HG03103 (cell line): ENCODE results near the gene STAMBPL1.
A peak's percentile ranks its signal among the peaks of the same experiment; 100 is the strongest.
"Not testable (repeated sequence)": the region's sequence is repeated elsewhere in the genome, so short reads cannot be mapped to it uniquely, and the experiment has no call there.

Source experiments
- ATAC-seq: cut with Tn5 transposase; IDR thresholded peaks from one replicate; pipeline ENCODE4 v1.9.1; 2021; ENCODE audit warnings: low read depth; ENCODE audit not compliant: unreplicated experiment

The STAMBPL1 gene

DNA sequence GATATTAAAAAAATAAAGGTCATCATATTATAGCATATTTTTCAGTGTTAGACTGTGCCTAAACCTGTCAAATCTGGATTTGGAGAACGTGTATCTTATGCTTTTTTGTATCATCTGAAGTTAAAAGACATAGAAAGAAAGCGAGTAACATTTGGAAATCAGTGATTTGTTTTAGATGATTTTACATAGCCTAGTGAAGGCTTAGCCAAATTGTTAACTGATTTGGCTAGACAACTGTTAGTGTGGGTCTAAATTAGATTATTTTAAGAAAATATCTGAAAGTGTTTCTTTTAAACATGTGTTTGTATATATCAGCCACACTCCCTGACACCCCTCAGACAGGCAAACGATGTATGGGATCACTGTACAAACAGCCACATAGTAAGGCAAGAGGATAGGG is 36.9 kb downstream of the STAMBPL1 start:
- ATAC-seq = no peak

DNA sequence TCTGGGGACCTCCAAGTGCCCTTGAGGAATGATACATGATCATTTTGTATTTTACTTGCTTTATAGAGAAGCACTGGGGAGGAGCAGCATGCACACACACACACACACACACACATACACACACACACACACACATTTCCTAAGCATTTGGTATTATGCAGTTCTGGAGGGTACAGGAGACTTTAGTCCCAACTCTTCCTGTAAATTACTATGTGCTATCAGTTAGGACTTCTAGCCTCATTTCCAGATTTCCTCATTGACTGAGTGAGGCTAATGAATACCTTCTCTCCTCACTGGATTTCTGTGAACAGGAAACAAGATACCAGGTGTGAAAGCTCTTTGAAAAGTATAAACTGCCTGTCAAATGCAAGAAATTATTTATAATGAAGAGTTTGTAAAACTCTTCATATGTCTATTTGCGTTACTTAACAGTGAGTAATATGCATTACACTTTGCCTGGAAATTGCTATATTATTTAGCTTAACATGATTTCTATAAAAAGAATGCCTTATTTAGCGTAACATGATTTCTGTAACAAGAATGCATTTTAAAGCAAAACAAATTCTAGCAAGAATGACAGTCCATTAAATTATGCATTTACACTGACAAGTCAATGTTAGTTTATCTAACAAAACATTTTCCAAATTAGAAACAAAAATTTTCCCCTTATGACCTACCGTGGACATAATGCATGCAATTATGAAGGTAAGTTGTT is 38.3 kb downstream of the STAMBPL1 start:
- ATAC-seq = no peak

DNA sequence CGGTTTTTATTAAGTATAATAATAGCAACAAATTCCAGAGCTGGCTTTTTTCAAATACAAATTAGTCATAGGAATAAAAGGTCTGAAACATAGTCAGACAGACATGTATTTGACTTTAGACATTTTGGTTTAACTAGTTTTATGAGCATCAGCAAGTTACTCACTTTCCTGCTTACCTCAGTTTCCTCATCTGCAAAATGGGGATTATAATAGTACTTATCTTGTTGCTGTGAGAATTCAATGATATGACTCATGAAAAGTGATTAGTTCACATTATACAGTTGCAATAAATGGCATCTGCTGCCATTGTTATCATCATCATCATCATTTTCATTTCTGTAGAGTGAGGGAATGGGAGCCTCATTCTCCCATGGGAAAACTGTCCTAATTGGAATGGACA is 39.0 kb downstream of the STAMBPL1 start:
- ATAC-seq = no peak

GRCh38 chr10:88920198-88920597 is 40.2 kb downstream of the STAMBPL1 start:
- ATAC-seq = no peak

- no peak for ATAC-seq
These were observed 41.0 kb downstream of the STAMBPL1 start for GRCh38 chr10:88920986-88921593.

GRCh38 chr10:88922041-88922440 is 42.0 kb downstream of the STAMBPL1 start:
- ATAC-seq = no peak

DNA sequence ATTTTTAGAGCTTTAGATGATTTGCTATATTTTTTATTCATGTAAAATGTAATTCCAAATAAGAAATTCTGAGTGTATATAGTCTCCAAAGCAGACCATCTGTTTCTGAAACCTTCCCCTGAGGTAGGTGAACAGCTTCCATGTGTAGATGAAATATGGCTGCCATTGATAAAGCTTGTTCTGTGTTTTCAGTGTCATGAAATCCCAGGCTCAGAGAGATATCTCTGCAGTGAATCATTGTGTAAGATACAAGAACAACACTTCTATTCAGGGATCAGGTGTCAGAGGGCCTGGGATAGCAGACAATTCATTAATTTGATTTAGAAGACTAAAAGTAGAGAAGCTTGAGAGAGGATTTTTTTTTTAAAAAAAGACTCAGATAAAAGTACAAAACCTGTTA is 43.5 kb downstream of the STAMBPL1 start:
- no peak for ATAC-seq

DNA sequence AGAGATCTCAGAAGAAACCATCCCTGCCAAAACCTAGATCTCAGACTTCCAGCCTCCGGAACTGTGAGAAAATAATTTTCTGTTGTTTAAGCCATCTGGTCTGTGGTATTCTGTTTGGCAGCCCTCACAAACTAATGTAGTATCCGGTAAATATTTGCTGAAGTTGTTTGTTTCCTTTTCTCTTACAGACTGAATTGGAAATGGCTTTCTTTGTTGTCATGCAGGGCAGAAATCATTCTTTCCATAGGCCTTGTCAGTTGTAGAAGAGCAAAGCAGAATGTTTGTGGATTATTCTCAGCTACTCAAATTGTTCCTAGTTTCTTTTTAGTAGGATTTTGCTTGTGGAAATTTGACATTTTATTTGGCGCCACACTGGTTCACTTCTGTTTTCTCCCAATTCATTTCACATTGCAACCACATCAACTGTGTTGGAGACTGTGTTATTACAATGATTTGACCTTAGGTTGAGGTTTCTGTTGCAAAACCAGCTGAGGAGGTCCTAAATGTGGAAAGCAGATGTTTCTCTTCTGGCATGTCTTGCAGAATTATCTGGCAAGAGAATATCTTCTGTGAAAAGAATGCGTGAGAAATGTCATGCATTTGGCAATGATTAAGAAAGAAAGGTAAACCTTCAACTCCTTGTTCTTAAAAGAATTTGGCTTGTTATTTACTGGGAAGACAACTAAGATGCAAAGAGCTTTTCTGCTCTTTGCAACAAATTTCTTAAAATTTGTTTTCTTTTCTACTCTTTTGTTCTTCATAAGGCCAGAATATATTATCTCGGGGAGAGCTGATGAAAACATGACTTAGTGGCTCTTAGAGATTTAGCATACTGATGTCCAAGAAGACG is 46.7 kb downstream of the STAMBPL1 start:
- no peak for ATAC-seq

- ATAC-seq = no peak
These were observed 47.3 kb downstream of the STAMBPL1 start for GRCh38 chr10:88927416-88927690.

DNA sequence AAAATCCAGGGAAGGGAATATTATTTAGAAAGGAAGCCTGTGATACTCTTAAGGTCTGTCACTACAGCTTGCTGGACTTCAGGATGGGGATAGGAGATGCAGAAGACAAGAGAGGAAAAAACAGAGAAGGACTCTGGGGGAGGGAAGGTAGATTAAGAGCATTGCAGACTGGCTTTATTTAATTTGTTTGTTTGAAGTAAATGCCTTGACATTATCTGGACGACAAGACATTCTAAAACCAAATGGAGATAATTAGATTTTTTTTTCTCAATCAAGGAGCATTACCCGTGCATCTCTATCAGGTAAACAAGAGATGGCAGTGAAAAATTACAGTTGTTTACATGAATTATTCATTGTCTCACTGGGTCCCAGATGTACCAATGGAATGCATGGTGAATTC is 48.2 kb downstream of the STAMBPL1 start:
- ATAC-seq = no peak

- no peak for ATAC-seq
These were observed 51.5 kb downstream of the STAMBPL1 start for GRCh38 chr10:88931548-88931947.

DNA sequence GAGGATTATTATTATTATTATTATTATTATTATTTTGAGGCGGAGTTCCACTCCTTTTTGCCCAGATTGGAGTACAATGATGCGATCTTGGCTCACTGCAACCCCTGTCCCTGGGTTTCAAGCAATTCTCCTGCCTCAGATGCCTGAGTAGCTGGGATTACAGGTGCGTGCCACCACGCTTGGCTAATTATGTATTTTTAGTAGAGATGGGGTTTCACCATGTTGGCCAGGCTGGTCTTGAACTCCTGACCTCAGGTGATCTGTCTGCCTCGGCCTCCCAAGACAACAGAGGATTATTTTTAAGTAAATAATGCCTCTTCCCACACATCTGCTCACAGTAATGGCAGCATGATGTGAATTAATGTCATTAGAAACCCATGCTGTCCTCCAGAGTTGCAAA is 52.0 kb downstream of the STAMBPL1 start:
- not testable (repeated sequence) for ATAC-seq

DNA sequence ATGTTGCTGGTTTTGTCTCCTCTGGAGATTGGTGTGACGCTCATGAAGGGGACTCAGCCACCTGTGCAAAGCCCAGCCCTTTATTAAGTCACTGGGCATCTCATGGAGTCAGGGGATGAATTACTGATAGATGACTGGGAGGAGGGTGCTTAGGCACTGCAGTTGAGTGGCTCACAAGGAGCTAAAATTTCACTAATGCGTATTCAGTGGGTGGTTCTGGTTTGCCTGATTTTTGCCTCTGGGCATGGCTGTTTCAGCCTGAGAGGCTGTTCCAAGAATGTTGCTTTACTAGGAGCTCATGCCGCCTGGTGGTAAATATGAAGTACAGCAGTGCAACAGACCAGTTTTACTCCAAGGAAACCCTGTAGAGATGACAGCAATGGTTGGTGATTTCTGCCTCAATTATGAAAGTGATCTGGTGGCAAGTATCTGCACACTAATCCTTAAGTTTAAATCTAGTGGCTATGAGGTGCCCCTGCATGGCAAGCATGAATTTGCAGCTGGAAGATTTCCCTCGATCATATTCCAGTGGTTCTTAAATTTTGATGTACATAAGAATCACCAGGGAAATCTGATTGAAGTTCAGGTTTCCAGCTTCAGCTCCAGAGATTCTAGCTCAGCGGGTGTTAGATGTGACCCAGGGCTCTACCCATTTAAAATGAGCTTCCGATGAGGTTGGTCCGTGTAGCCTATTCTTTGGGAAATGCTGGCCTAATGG is 52.7 kb downstream of the STAMBPL1 start:
- peak; percentile 44 for ATAC-seq

DNA sequence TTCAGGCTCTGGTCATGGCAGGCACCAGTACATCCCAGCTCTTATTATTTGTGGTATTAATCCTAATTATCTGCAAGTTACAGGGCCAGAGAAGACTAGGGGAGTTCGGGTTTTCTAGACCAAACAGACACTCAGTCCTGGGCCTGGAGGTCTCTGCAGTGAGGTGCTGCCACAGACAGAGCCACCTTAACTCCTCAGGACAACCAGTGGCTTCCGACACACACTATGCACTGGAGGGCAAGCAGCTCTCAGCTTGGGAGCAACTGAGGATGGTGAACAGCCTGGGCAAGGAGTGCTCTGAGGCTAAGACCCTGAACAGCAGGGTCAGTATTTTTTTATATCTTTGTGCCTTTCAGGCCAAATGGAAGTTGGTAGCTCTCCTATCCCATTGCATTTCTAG is 53.5 kb downstream of the STAMBPL1 start:
- ATAC-seq = no peak

DNA sequence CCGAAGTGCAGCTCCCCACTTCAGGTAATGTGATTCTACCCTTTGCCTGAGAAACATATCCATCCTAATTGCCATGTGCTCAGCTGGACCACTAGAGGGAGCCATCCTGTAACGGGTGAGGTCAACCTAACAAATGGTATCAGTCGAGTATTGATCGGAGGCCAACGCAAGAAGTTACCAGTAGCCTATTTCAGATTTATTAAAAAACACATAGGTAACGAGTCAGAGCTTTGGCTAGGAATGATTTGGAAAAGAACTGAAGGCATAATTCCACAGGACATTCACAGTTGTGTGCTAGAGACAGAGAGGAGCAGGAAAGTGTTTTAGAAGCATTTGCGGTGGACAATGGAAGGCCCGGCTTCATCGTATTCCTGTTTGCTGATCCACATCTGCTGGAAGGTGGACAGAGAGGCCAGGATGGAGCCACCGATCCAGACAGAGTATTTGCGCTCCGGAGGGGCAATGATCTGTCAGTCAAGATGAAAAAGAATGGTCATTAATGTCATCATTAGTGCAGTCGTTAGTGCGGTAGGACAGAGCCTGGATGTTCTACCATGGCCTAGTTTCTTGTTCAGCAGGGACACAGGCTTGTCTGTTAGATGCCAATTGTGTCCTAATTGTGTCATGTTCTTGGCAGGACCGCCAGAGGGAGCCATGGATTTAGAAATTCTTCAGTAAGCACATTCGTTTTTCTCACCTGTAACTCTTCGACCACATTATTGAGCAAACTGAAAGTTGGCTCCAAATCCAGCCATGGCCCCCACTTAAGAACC is 55.0 kb downstream of the STAMBPL1 start:
- ATAC-seq = no peak

- ATAC-seq = no peak
These were observed 56.6 kb downstream of the STAMBPL1 start for GRCh38 chr10:88936656-88937055.

DNA sequence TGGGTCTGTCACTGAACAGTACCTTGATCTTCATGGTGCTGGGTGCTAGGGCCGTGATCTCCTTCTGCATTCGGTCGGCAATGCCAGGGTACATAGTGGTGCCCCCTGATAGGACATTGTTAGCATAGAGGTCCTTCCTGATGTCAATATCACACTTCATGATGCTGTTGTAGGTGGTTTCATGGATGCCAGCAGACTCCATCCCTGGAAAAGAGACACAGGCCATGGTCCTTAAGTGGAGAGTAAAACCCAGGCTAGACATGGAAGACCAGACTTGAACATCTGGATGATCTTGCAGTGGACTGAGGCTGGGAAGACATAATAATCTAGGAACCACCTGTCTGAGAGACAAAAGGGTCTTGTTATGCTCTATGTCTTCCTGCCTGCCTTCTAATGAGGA is 58.0 kb downstream of the STAMBPL1 start:
- no peak for ATAC-seq

GRCh38 chr10:88938938-88939337 is 58.9 kb downstream of the STAMBPL1 start:
- ATAC-seq = no peak

DNA sequence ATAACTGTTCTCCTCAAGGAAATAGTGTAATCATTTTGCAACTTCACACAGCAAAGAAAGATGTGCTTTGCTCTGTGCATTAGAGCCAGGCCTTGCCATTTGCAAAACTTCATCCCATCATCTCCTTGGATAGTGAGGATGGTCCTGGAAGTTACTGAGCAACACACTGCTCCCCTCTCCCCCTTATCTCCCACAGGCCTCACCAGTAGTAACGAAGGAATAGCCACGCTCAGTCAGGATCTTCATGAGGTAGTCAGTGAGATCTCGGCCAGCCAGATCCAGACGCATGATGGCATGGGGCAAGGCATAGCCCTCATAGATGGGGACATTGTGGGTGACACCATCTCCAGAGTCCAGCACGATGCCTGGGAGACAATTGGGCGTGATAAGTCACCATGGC is 61.0 kb downstream of the STAMBPL1 start:
- no peak for ATAC-seq

GRCh38 chr10:88943778-88944177 is 63.7 kb downstream of the STAMBPL1 start:
- ATAC-seq = no peak
